ENCODE data around the gene HMCN2. TPM values are rescaled to one million over a fixed set of nuclear protein-coding genes. Genes with fewer than 3 reads are reported as not detected.

HMCN2 gene
- total RNA-seq, 1 experiment from 2014 or later: not detected

GRCh38 chr9:130345897-130346385 lies 80.4 kb downstream of the HMCN2 start:
- H3K4me3 Mint-ChIP-seq (ENCODE audit: unreplicated experiment): no peak overlapping the region
- no peaks in the 10 kb centered on the region for H3K9me3 Mint-ChIP-seq (ENCODE audit: unreplicated experiment)
- H3K27me3 Mint-ChIP-seq (ENCODE audit: insufficient read depth, unreplicated experiment): no peaks in the 10 kb centered on the region
- no peak for DNase-seq (ENCODE audit: unreplicated experiment)
- H3K4me1 Mint-ChIP-seq (ENCODE audit: insufficient read depth, unreplicated experiment): no peaks in the 10 kb centered on the region
- no peak overlapping the region for H3K27ac Mint-ChIP-seq (ENCODE audit: low read depth, unreplicated experiment)
- BruUV-seq (replicated peaks): no TSS peak
- intact Hi-C loops (cut with micrococcal nuclease): no loop called here
- ChIA-PET CTCF (interaction anchor here (0.5 to 0.6 kb wide), 3 partner anchors 78 to 239 kb away, joined by 3 read pairs; no protein-coding TSS in a partner anchor), POLR2A (no interaction called here)
- TF ChIP-seq, protein P1, sequence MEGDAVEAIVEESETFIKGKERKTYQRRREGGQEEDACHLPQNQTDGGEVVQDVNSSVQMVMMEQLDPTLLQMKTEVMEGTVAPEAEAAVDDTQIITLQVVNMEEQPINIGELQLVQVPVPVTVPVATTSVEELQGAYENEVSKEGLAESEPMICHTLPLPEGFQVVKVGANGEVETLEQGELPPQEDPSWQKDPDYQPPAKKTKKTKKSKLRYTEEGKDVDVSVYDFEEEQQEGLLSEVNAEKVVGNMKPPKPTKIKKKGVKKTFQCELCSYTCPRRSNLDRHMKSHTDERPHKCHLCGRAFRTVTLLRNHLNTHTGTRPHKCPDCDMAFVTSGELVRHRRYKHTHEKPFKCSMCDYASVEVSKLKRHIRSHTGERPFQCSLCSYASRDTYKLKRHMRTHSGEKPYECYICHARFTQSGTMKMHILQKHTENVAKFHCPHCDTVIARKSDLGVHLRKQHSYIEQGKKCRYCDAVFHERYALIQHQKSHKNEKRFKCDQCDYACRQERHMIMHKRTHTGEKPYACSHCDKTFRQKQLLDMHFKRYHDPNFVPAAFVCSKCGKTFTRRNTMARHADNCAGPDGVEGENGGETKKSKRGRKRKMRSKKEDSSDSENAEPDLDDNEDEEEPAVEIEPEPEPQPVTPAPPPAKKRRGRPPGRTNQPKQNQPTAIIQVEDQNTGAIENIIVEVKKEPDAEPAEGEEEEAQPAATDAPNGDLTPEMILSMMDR (IDR thresholded peaks at IDR 0.05; ENCODE audit: unreplicated experiment): no peak
- H3K36me3 Mint-ChIP-seq (ENCODE audit: insufficient read depth, unreplicated experiment): no peaks in the 10 kb centered on the region

DNA sequence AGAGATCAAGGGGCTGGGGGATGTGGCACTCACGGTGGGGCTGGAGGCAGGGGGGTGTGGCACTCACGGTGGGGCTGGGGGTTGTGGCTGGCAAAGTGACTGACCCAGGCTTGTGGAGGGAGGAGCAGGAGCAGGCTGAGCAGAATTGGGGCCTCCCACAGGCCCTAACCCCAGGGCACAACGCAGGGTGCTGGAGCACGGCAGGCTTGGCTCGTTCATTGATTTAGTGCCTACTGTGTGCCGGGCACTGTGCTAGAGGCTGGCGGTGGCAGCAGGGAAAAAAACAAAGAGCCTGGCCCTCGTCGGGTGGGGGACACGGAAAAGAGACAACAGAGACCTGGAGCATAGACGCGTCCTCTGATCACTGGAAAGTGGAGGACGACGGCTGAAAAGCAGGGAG lies 80.9 kb downstream of the HMCN2 start:
- H3K36me3 Mint-ChIP-seq (ENCODE audit: insufficient read depth, unreplicated experiment): no peaks in the 10 kb centered on the region
- CTCF ChIA-PET: interaction anchor here (0.6 kb wide), 1 partner anchor 233 kb away, joined by 3 read pairs; no protein-coding TSS in a partner anchor
- no peaks in the 10 kb centered on the region for H3K27me3 Mint-ChIP-seq (ENCODE audit: insufficient read depth, unreplicated experiment)
- DNase-seq (ENCODE audit: unreplicated experiment): no peak
- no peaks in the 10 kb centered on the region for H3K9me3 Mint-ChIP-seq (ENCODE audit: unreplicated experiment)
- H3K4me3 Mint-ChIP-seq (ENCODE audit: unreplicated experiment): no peak overlapping the region
- BruUV-seq (replicated peaks): no TSS peak
- intact Hi-C loops (cut with micrococcal nuclease): no loop called here
- H3K4me1 Mint-ChIP-seq (ENCODE audit: insufficient read depth, unreplicated experiment): no peaks in the 10 kb centered on the region
- no peak overlapping the region for H3K27ac Mint-ChIP-seq (ENCODE audit: low read depth, unreplicated experiment)
- TF ChIP-seq, protein P1 (IDR thresholded peaks at IDR 0.05; ENCODE audit: unreplicated experiment): no peak
- POLR2A ChIA-PET: no interaction called here

DNA sequence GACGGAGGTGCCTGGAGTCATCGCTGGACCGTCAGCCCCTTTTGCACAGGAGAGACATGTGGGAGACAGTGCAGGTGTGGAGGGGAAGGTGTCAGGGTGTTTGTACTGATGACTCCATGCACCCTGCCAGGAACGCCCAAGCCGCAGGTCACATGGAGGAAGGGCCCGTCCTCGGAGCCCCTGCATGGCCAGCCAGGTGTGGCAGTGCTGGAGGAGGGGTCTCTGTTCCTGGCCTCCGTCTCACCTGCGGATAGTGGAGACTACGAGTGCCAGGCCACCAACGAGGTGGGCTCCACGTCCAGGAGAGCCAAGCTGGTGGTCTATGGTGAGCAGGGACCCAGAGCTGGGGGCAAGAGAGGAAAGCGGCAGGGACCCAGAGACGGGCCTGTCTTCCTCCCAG lies 81.5 kb downstream of the HMCN2 start:
- Mint-ChIP-seq H3K4me1 (ENCODE audit: insufficient read depth, unreplicated experiment) (peaks cover 4% of the 10 kb centered on the region), H3K9me3 (ENCODE audit: unreplicated experiment) (no peaks in the 10 kb centered on the region), H3K4me3 (ENCODE audit: unreplicated experiment) (no peak overlapping the region), H3K27ac (ENCODE audit: low read depth, unreplicated experiment) (no peak overlapping the region), H3K36me3 (ENCODE audit: insufficient read depth, unreplicated experiment) (no peaks in the 10 kb centered on the region), H3K27me3 (ENCODE audit: insufficient read depth, unreplicated experiment) (no peaks in the 10 kb centered on the region)
- DNase-seq (ENCODE audit: unreplicated experiment): no peak
- intact Hi-C loops (cut with micrococcal nuclease): no loop called here
- BruUV-seq (replicated peaks): no TSS peak
- TF ChIP-seq, protein P1 (IDR thresholded peaks at IDR 0.05; ENCODE audit: unreplicated experiment): no peak
- ChIA-PET CTCF (no interaction called here), POLR2A (no interaction called here)

DNA sequence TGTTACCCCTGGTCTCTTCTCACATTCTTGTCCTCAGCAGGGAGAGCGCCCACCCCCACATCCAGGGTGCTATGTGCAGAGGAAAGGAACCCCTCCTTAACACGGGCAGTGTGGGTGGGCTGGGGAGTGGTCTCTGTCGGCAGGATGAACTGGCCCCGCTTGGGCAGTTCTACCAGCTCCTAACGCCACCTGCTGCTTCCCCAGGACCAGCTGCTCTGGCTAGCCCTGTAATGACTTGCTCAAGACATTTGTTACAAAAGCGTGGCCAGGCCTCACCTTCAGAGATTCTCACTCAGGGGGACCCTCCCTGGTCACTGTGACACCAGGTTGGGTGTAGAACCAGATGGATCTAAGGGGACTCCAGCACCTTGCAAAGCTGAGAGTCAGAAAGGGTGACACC lies 82.4 kb downstream of the HMCN2 start:
- no TSS peak for BruUV-seq (replicated peaks)
- CTCF ChIA-PET: no interaction called here
- Mint-ChIP-seq H3K4me1 (ENCODE audit: insufficient read depth, unreplicated experiment) (peaks cover 12% of the 10 kb centered on the region), H3K9me3 (ENCODE audit: unreplicated experiment) (no peaks in the 10 kb centered on the region), H3K27me3 (ENCODE audit: insufficient read depth, unreplicated experiment) (no peaks in the 10 kb centered on the region), H3K4me3 (ENCODE audit: unreplicated experiment) (no peak overlapping the region), H3K36me3 (ENCODE audit: insufficient read depth, unreplicated experiment) (no peaks in the 10 kb centered on the region), H3K27ac (ENCODE audit: low read depth, unreplicated experiment) (no peak overlapping the region)
- intact Hi-C loops (cut with micrococcal nuclease): no loop called here
- POLR2A ChIA-PET: no interaction called here
- TF ChIP-seq, protein P1 (IDR thresholded peaks at IDR 0.05; ENCODE audit: unreplicated experiment): no peak
- DNase-seq (ENCODE audit: unreplicated experiment): no peak
